HG03442 (cell line): Measurements from ENCODE around the gene PTGDR2.

ENCODE experiments used
- ATAC-seq: cut with Tn5 transposase; IDR thresholded peaks from one replicate; pipeline ENCODE4 v1.9.1; 2021; ENCODE audit warnings: mild to moderate bottlenecking, moderate library complexity; ENCODE audit not compliant: unreplicated experiment

Gene PTGDR2

GRCh38 chr11:60874421-60875365, 18.9 kb upstream of the PTGDR2 start:
- no peak for ATAC-seq

GRCh38 chr11:60873533-60873932, 17.8 kb upstream of the PTGDR2 start:
- ATAC-seq, result no peak

GRCh38 chr11:60872961-60873524, 17.3 kb upstream of the PTGDR2 start:
- ATAC-seq, result no peak

DNA sequence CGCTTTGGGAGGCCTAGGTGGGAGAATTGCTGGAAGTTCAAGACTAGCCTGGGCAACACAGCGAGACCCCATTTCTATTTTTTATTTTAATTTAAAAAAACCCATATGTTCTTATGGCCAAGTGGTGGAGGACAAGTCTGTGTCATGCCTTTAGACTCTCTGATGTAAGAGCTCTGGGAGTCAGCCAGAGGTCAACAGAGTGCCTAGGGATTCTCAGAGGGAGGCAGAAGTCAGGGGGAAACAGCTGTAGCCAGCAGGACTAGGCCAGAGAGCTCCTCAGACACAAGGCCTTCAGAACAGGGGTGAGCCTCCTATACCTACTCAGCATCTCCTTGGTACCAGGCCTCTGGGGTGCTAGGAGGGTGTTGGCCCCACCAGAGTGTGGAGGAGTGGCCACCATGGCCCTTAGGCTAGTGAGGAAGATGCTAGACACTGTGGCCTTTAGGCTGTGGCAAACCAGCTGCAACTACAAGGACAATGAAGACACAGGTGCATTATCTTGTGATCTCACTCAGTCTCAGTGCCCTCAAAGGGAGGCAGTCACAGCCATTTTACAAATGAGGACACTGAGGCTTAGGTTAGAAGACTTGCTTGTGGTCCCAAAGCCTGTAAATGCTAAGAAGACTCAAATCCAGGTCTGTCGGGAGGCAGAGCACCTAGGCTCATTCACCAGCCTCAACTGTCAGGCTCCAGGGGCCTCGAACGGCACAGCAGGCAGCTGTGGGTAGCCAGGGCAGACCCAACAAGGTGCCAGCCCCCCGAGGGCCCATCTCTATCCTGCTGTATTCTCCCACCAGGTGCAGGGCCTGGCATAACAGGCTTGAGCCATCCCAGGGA, 16.6 kb upstream of the PTGDR2 start:
- no peak for ATAC-seq

DNA sequence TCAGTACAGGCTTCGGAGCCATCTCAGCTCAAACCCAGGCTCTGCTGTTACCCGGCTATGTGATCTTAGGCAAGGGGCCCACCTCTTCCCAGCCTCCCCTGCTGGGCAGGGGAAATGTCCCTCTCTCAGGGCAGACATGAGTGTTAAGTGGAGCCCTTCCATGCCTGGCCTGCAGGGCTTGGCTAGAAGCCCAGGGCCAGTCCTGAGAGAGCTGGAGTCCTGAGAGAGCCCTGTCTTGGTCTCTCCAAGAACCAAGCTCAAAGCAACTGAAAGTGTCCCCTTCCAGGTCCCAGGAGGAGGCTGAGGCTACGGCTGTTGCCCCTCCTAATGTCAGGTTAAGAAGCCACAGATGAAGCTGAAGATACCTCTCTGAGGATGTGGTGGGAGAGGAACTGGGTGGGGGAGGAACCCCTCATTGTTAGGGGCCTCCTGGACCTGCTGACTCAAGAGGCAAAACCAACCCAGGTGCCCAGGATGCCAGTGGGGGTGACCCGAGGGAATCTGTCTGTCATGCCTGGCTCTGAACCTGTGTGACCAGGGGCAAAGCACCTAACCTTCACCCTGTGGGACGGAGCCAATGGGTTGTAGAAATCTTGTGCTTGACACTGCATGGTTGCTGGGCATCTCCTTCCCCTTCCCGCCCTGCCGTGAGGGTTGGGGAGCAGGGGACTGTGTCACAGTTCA, 15.8 kb upstream of the PTGDR2 start:
- no peak for ATAC-seq

GRCh38 chr11:60870733-60871377, 15.1 kb upstream of the PTGDR2 start:
- no peak for ATAC-seq

GRCh38 chr11:60870276-60870675, 14.5 kb upstream of the PTGDR2 start:
- ATAC-seq, result no peak

- ATAC-seq, result no peak
These were observed 13.7 kb upstream of the PTGDR2 start for GRCh38 chr11:60869451-60869825.

GRCh38 chr11:60868682-60869450, 13.1 kb upstream of the PTGDR2 start:
- no peak for ATAC-seq

- no peak for ATAC-seq
These were observed 12.3 kb upstream of the PTGDR2 start for GRCh38 chr11:60867871-60868681.

GRCh38 chr11:60866911-60867870, 11.4 kb upstream of the PTGDR2 start, which contains the start of gene ZP1:
Gene ZP1, plus strand, starts transcription at chr11:60867542. Its CDS starts 20 bp downstream, at chr11:60867562.
- ATAC-seq, result no peak

DNA sequence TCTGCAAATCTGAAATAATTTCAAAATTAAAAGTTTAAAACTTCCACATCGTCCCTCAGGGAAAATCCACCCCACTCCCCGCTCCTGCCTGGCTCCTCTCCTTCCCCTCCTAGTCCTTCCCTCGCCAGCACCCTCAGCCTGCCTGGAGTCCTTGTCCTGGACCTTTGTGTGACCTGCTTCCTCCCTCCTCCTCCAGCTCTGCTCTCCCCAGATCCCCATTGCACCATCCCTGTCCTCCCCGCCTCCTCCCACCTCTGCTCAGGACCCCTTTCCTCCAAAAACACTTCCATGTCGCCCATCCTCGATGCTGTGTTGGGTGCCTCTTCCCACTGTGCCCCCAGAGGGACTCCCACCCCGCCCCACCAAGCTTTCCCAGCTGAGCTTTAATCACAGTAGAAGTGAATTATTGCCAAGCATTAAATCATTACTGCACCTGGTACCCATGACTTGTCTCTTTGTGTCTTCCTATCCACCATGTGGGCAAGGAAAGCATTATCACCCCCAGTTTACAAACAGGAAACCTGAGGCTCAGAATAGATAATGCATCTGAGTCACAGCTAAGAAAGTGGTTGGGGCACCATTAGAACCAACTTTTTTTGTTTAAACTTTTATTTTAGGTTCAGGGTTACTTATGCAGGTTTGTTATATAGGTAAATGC, 9.2 kb upstream of the PTGDR2 start:
- no peak for ATAC-seq

- ATAC-seq, result no peak
These were observed 8.1 kb upstream of the PTGDR2 start for GRCh38 chr11:60863550-60864521.

DNA sequence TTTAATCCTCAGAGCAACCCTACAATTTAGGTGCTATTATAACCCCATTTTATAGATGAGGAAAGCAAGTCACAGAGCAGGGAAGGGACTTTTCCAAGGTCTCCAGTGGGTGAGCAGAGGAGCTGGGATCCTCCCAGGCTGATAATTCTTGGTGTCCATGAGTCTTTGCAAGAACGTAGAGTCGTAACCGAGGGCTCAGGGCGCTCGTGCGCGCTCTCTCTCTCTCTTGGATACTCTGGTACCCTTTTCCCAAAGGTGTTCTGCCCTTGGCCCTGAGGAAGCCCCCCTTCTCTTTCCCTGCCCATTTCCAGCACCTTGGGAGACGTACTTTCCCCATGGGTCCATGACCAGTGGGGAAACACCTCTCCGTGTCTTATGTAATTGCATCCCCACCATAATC, 6.4 kb upstream of the PTGDR2 start:
- no peak for ATAC-seq

DNA sequence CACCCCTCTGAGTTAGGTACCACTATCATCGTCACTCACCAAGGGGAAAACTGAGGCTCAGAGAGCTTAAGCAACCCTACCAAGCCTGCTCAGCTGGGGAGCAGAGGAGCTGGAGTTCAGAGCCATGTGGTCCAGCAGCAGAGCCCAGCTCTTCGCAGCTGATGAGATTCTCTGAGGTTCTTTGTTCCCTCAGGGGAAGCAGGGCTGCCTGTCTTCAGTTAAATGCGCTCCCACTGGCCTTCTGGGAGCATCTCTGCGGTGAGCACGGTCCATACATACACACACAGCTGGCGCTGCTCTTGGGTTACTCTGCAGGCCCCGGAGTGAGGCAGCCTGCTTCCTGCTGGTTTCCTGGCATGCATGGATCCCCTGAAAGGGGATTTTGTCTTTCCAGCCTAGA, 5.2 kb upstream of the PTGDR2 start:
- no peak for ATAC-seq
